ENCODE measurements around the gene PTPRN2.
"Not testable (repeated sequence)": the region's sequence is repeated elsewhere in the genome, so short reads cannot be mapped to it uniquely, and the experiment has no call there.

Gene PTPRN2

GRCh38 chr7:157901816-157902610 is 685.6 kb downstream of the PTPRN2 start:
- DNase-seq (ENCODE audit: low spot score), result not testable (repeated sequence)

GRCh38 chr7:157901166-157901565 is 686.5 kb downstream of the PTPRN2 start:
- DNase-seq (ENCODE audit: low spot score), result no peak

- DNase-seq (ENCODE audit: low spot score), result no peak
Observed at GRCh38 chr7:157900556-157900955, 687.1 kb downstream of the PTPRN2 start.

GRCh38 chr7:157900011-157900410 is 687.6 kb downstream of the PTPRN2 start:
- DNase-seq (ENCODE audit: low spot score), result no peak

DNA sequence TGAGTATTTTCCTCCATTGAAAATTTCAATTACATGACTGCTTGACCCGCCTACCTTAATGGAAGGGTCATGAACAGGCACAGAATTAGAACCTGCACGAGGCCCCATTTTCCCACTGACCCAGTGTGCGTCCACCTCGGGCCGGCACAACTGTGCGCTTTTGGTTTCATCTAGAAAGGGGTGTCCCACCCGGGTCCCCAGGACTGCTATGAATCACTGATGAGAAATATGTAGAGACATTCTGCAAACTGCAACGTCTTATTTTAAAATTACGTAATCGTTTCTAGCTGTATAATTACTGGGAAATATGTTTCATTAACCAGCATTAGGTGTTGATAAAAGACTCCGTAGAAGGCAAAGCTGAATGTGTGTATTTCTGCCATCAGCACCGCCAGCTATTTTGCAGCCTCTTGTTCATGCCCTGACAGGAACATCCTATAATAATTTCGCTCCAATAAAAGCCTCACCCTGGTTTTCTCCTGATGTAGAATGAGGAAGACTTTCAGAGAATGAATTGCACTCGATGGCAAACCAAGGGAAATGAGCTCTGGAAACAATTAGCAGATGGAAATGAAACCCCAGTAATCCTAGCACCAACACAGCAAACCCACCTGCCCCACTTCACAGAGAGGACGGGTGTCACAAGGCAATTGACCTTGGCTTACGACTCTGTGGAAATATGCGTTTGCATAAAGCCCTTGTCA is 688.7 kb downstream of the PTPRN2 start:
- no peak for DNase-seq (ENCODE audit: low spot score)

DNA sequence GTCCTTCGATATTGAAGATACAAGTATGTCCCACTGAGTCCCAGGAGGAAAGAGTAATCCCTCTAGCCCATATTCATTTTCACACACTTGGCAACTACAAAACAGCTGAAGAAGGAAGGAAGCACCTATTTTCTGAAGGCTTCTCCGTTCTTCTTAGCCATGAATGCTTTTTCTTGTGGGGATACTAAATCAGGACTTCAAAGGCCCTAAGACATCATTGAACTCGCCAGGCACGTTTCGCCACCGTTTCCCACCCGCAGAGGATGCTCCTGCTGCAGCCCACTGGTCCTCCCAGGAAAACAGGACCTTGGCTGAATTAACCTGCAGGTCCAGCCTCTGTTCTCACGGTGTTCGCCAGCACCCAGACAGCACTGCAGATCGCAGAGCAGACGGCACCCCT is 689.4 kb downstream of the PTPRN2 start:
- DNase-seq (ENCODE audit: low spot score), result no peak

GRCh38 chr7:157897681-157898080 is 689.9 kb downstream of the PTPRN2 start:
- no peak for DNase-seq (ENCODE audit: low spot score)

DNA sequence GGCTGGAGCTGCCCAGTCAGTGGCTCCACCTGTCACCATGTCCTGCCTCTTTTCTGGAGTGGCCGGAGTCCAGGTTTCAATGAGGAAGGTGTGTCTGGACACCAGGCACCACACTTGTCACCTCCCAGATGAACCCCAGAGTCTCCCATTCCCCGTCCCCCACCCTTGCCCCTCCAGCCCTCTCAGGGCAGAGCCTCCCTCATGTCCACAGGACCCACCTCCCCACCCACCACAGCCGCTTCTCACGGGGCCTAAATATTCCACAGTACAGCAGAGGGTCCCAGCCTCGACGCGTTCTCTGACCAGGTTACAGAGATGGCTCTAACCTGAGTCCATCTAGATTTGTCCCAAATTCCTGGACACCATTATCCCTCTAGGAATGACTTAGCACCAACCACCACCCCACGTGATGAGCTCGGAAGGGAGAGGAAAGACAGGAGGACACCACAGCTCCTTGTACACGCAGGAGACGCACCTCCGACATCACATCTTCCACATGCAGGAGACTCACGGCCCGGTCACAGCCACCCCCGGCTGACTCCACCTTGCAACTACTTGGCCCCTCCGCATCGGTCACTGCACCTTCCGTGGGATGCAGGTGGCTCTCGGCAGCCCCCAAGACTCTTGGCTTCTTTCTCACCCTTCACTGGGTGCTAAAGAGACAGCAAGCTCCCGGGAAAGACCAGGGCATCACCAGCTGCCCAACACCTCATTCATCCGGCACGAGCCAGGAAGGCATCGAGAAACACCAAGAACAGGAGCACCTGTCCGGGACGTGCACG is 690.7 kb downstream of the PTPRN2 start:
- no peak for DNase-seq (ENCODE audit: low spot score)

DNA sequence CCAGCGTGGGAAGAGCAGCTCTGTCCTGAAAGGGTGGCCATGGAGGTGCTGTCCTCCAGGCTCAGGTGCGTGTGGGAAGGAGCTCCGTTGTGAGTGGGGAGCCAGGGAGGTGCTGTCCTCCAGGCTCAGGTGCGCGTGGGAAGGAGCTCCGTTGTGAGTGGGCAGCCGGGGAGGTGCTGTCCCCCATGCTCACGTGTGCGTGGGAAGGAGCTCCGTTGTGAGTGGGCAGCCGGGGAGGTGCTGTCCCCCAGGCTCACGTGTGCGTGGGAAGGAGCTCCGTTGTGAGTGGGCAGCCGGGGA is 691.3 kb downstream of the PTPRN2 start:
- DNase-seq (ENCODE audit: low spot score), result not testable (repeated sequence)

DNA sequence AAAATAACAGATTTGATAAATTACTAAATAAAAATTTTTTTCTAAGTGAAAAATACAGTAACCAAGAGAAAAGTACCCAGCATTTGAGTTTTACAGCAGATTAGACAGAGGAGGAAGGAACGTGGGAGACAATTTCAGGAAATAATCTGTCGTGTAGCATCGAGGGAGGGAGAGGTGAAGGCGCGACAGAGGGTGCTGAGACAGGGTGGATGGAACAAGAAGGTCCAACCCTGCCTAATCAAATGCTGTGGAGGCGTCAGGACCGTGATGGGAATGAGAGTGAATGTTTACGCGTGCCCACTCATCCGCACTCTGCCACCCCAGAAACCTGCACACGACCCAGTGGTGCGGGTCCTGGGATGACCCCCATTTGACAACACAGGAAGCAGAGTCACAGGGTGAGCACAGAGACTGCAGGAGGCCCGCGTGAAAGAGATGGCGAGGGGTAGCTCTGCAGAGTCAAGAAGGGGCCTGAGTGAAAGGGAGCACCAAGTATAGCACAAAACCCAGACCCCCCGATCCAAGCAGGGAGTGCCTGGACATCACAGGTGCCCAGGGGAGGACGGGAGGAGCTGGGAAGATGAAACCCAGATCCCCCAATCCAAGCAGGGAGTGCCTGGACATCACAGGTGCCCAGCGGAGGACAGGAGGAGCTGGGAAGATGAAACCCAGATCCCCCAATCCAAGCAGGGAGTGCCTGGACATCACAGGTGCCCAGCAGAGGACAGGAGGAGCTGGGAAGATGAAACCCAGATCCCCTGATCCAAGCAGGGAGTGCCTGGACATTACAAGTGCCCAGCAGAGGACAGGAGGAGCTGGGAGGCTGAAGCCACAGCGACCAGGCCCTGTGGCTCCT is 691.9 kb downstream of the PTPRN2 start:
- no peak for DNase-seq (ENCODE audit: low spot score)

DNA sequence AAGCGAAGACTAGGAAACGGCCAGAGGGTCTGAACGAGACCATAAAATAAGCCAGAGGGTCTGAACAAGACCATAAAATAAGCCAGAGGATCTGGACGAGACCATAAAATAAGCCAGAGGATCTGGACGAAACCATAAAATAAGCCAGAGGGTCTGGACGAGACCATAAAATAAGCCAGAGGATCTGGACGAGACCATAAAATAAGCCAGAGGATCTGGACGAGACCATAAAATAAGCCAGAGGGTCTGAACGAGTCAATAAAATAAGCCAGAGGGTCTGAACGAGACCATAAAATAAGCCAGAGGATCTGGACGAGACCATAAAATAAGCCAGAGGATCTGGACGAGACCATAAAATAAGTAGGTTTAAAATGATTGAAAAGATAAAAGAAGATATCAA is 692.5 kb downstream of the PTPRN2 start:
- DNase-seq (ENCODE audit: low spot score), result not testable (repeated sequence)

- DNase-seq (ENCODE audit: low spot score), result no peak
Observed at GRCh38 chr7:157893535-157894044, 694.0 kb downstream of the PTPRN2 start.

DNA sequence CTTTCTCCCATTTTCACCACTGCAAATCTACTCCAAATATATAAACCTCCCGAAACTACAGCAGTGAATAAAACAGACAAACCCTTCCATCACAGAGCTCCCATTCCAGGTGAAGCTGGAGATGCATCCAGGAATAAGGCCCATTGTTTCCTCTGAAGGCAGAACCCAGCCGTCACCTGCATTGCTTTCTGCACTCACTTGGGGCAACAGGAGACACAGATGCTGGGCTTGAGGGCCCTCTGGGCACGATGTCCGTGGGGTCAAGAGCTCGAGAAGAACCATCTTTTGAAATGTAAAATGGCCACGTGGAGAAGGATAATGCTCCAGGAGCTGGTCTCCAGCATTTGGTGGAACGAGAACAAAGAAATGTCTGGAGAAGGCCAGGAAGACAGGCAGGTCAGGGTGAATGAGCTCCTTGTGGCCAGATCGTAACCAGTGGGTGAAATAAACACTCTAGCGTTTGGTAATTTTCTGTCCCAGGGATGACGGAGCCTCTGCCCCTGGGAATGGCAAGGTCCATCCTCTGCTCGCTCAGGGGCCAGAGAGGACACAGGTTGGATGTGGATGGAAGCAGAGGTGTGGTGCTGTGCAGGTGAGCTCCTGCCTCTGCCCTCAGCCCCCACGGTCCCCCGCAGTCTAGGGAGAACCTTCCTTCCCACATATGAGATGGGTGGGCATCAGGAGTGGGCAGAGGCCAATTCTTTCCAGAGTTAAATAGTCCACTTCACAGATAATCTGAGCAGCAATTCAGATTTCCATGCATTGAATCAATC is 694.7 kb downstream of the PTPRN2 start:
- no peak for DNase-seq (ENCODE audit: low spot score)

GRCh38 chr7:157890921-157891401 is 696.7 kb downstream of the PTPRN2 start:
- no peak for DNase-seq (ENCODE audit: low spot score)

DNA sequence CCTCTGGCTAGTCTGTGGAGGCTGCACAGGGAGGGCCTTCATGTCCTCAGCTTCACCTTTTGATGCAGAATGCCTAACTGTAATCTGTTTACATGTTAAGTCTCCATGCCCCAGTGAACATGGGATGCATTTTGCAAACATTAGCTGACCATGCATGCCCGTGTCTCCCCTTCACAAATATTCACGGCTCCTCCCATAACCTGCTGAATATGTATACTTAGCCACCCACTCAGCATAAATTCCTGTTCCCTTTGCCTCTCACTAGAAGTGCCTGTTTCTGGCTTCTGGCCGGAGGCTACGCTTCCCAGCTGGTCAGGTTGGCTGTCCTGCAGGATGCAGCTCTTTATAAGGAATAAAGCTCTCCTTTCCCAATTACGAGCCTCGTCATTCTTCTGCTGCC is 698.1 kb downstream of the PTPRN2 start:
- no peak for DNase-seq (ENCODE audit: low spot score)

DNA sequence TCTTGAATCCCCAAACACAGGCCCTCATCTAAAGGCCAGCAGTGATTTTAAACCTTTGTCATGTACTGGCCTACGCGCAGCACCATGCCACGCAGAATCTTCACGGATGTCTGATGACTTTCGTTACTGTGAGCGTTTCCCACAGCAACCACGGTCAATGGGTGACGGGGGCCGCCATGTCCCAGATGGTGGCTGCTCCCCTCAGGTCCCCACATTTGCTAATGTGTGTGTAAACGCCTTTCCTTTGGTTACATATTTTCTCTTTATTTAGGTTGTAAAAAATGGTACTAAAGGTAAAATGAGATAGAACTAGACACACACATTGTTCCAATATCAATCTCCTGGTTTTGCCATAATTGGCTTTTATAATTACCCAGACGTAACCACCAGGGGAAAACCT is 699.0 kb downstream of the PTPRN2 start:
- no peak for DNase-seq (ENCODE audit: low spot score)

DNA sequence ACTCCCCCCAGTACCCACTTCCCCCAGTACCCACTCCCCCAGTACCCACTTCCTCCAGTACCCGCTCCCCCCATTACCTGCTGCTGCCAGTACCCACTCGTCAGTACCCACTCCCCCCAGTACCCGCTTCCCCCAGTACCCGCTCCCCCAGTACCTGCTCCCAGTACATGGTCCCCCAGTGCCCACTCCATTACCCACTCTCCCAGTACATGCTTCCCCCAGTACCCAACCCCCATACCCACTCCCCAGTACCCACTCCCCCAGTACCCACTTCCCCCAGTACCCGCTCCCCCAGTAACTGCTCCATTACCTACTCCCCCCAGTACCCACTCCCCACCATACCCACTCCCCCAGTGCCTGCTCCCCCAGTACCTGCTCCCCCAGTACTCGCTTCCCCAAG is 700.2 kb downstream of the PTPRN2 start:
- no peak for DNase-seq (ENCODE audit: low spot score)

DNA sequence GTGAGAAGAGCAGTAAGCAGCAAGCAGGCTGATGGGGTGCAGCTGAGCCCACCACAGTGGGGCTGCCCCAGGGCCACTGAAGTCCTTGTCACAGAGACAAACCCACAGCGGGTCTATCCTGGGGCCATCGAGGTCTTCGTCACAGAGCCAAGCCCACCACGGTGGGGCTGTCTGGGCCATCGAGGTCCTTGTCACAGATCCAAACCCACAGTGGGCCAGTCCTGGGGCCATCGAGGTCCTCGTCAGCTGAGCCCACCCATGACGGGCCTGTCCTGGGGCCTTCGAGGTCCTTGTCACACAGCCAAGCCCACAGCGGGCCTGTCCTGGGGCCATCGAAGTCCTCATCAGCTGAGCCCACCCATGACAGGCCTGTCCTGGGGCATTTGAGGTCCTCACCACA is 700.9 kb downstream of the PTPRN2 start:
- no peak for DNase-seq (ENCODE audit: low spot score)

DNA sequence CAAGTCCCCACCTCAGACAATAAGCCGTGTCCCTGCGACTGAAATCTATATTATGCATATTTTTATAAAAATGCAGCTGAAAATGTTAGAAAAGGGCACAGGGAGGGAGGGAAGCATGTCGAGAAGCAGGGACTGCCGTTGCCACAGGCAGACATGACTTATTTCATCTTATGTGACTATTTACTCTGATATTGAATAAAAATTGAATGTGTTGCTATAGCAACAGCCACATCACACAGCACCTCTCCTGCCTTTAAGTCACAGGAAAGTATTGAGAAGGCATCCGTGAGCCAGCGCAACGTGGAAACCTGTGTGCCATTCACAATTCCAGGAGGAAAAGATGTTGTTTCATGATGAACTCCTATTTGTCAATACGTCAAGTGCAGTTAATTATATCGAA is 701.4 kb downstream of the PTPRN2 start:
- no peak for DNase-seq (ENCODE audit: low spot score)

- DNase-seq (ENCODE audit: low spot score), result no peak
Observed at GRCh38 chr7:157885140-157885539, 702.5 kb downstream of the PTPRN2 start.
